Breast epithelium (tissue), 4 donors: ENCODE results near the gene ATP4B. TPM values are rescaled to one million over a fixed set of nuclear protein-coding genes. Genes with fewer than 3 reads are reported as not detected.

Experiments
- DNase-seq, 2 donors: peaks; one replicate each; pipeline ENCODE4 v3.0.0-alpha.2; 2019; ENCODE audit warnings: low spot score in 2 of 2
- H3K27ac ChIP-seq, 2 donors: fragments of 200-600 bp; sonication (generic) in 1 of 2; one replicate each; pipeline ENCODE4 v1.5.1; 2016 to 2019; ENCODE audit warnings: mild to moderate bottlenecking in 1 of 2
- H3K27me3 ChIP-seq, 2 donors: fragments of 200-600 bp; sonication (generic) in 1 of 2; one replicate each; pipeline versions ENCODE4 v1.5.1 to v1.6.0; 2017 to 2019; ENCODE audit warnings: control low read depth in 1 of 2, mild to moderate bottlenecking in 1 of 2
- H3K36me3 ChIP-seq: fragments of 200-600 bp; one replicate; pipeline ENCODE4 v1.5.1; 2019
- H3K4me1 ChIP-seq, 2 donors: fragments of 200-600 bp; sonication (generic); one replicate each; pipeline ENCODE4 v1.5.1; 2016 to 2019; ENCODE audit warnings: control low read depth in 1 of 2
- H3K4me3 ChIP-seq, 3 donors: fragments of 200-600 bp; sonication (generic); 1 replicate in 2 of 3; 2 replicates in 1 of 3; pipeline ENCODE4 v1.5.1; 2016 to 2019; ENCODE audit warnings: mild to moderate bottlenecking in 3 of 3, moderate library complexity in 2 of 3
- H3K9me3 ChIP-seq, 2 donors: fragments of 200-600 bp; sonication (generic) in 1 of 2; one replicate each; pipeline ENCODE4 v1.5.1; 2016 to 2019; ENCODE audit warnings: control low read depth in 1 of 2
- POLR2A ChIP-seq: fragments of 450-650 bp; IDR thresholded peaks from one replicate; pipeline ENCODE4 v1.6.1; 2016; ENCODE audit warnings: antibody characterized with exemption, mild to moderate bottlenecking, moderate library complexity
- POLR2AphosphoS5 ChIP-seq, 3 donors: sonication (generic); formaldehyde crosslinking; IDR thresholded peaks; one replicate each; pipeline ENCODE4 v1.6.1; 2017; ENCODE audit warnings: antibody characterized with exemption in 3 of 3
- intact Hi-C: fragments of 100-400 bp; cut with DNase I; formaldehyde crosslinking; loops from one replicate; pipeline ENCODE4 v1.15.1; 2023; ENCODE audit warnings: low total_unique reads
- total RNA-seq, 3 donors: library from RNA; depleted of rRNA; stranded (reverse); fragments of >200 nt; gene quantifications; one replicate each; pipeline ENCODE4 v1.1.0, GENCODE V29; 2016
- TF ChIP-seq, protein P1 (sequence below), 3 donors: fragments of 450-650 bp; IDR thresholded peaks; one replicate each; pipeline ENCODE4 v1.5.1; 2016 to 2017; ENCODE audit warnings: antibody characterized with exemption in 3 of 3, mild to moderate bottlenecking in 3 of 3, moderate library complexity in 3 of 3

The ATP4B gene
- total RNA-seq, 3 donors from 2014 or later, result not detected

DNA sequence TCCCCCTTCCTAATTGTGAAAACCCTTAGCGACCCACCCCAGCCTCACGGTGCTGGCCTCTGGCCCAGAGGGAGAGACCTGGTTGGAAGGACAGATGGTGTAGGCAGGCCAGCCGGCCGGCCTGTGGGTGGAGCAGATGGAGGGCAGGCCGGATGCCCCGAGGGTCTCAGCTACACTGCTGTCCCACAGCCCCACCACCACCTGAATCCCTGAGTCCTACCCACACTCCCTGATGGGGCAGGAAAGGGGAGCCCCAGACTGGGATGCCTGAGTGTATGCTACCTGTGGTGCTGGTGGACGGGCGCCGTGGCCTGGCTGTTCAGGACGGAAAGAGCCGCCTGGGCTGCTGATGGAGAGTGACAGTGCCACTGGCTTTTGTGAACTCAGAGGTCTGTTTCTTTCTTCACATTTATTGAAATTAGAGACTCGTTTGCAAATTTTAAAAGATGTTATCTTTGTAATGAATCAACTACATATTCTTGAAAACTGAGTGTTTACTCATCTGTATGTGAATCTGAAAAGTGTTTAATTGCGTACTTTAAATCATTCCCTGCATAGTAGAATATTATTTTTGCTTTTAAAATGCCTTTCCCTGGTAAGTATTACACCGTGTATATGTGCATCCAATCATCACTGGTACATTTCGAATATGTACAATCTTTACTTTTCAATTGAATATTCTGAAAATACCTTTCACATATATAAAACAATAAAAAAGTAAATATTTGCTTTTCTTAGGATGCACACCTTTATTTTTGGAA lies 37.8 kb downstream of the ATP4B start:
- no peak overlapping the region for H3K27ac ChIP-seq
- intact Hi-C loops, result no loop called here
- no peak overlapping the region for H3K4me3 ChIP-seq
- no peaks in the 10 kb centered on the region for H3K4me1 ChIP-seq
- TF ChIP-seq, protein P1, sequence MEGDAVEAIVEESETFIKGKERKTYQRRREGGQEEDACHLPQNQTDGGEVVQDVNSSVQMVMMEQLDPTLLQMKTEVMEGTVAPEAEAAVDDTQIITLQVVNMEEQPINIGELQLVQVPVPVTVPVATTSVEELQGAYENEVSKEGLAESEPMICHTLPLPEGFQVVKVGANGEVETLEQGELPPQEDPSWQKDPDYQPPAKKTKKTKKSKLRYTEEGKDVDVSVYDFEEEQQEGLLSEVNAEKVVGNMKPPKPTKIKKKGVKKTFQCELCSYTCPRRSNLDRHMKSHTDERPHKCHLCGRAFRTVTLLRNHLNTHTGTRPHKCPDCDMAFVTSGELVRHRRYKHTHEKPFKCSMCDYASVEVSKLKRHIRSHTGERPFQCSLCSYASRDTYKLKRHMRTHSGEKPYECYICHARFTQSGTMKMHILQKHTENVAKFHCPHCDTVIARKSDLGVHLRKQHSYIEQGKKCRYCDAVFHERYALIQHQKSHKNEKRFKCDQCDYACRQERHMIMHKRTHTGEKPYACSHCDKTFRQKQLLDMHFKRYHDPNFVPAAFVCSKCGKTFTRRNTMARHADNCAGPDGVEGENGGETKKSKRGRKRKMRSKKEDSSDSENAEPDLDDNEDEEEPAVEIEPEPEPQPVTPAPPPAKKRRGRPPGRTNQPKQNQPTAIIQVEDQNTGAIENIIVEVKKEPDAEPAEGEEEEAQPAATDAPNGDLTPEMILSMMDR (IDR thresholded peaks at IDR 0.05), result no peak
- TF ChIP-seq POLR2AphosphoS5 (IDR thresholded peaks at IDR 0.05), result no peak
- no peak for TF ChIP-seq POLR2A
- H3K27me3 ChIP-seq, result no peaks in the 10 kb centered on the region
- no peaks in the 10 kb centered on the region for H3K36me3 ChIP-seq
- no peaks in the 10 kb centered on the region for H3K9me3 ChIP-seq
- DNase-seq, result no peak

DNA sequence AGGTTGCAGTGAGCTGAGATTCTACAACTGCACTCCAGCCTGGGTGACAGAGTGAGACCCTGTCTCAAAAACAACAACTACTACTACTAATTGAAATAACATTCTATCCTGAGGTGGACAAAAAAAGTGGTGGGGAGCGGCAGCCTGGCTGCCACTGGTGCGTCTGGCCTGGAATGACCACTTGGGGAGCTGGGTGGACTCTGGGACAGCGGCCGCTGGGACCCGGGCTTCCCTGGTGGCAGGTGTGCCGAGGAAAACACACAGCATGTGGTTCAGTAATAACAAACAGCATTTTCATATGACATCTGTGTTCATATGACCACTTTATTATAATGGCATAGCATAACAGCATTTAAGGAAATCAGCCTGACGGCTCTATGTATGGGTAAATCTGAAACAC lies 39.5 kb downstream of the ATP4B start:
- H3K27me3 ChIP-seq, result no peaks in the 10 kb centered on the region
- no peaks in the 10 kb centered on the region for H3K4me1 ChIP-seq
- TF ChIP-seq POLR2A (no peak), POLR2AphosphoS5 (IDR thresholded peaks at IDR 0.05) (no peak)
- TF ChIP-seq, protein P1 (IDR thresholded peaks at IDR 0.05), result no peak
- DNase-seq, result no peak
- intact Hi-C loops, result no loop called here
- H3K9me3 ChIP-seq, result no peaks in the 10 kb centered on the region
- H3K36me3 ChIP-seq, result no peaks in the 10 kb centered on the region
- no peak overlapping the region for H3K4me3 ChIP-seq
- no peak overlapping the region for H3K27ac ChIP-seq

DNA sequence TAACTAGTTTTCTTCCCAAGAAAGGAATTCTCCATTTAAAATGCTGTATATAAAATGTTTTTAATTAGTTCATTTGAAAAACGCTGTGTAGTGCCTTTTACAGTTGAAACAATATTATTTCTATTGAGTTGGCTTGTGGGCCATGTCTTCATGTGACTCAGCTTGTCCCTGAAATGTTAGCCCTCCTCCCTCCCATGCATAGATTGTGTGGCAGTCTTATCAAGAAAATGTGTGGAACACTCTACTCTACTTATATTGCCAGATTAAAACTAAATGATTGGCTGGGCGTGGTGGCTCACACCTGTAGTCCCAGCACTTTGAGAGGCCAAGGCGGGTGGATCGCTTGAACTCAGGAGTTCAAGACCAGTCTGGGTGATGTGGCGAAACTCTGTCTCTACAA lies 40.0 kb downstream of the ATP4B start:
- Histone ChIP-seq H3K4me3 (no peak overlapping the region), H3K36me3 (no peaks in the 10 kb centered on the region), H3K4me1 (no peaks in the 10 kb centered on the region), H3K27me3 (no peaks in the 10 kb centered on the region), H3K27ac (no peak overlapping the region), H3K9me3 (no peaks in the 10 kb centered on the region)
- intact Hi-C loops, result no loop called here
- no peak for TF ChIP-seq POLR2AphosphoS5 (IDR thresholded peaks at IDR 0.05)
- TF ChIP-seq, protein P1 (IDR thresholded peaks at IDR 0.05), result no peak
- no peak for DNase-seq

DNA sequence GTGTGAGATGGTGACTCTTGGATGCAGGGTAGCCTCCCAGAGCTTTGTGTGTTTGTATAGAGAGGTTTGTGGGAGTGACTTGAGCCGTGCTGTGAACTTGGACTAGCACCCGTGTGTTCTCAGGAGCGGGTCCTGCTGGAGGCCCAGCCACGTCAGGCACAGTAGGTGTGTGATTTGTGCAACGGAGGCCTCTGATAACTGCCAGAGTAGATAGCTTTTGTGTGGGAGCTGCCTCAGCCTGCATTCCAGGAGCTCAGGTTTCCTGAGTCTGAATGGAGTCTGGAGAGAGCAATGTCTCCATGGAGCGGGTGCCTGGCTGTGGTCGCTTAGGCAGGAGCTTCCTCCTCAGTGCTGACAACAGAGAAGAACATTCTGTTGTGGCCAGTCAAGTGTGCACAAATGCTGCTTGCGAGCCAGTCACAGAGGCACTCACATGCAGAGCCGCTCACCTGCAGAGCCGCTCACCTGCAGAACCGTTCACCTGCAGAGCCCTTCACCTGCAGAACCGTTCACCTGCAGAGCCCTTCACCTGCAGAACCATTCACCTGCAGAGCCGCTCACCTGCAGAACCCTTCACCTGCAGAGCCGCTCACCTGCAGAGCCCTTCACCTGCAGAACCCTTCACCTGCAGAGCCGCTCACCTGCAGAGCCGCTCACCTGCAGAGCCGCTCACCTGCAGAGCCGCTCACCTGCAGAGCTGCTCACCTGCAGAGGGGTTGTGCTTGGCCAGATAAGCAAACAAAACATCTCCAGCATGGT lies 40.8 kb downstream of the ATP4B start:
- Histone ChIP-seq H3K4me1 (no peaks in the 10 kb centered on the region), H3K4me3 (no peak overlapping the region), H3K36me3 (no peaks in the 10 kb centered on the region), H3K27me3 (no peaks in the 10 kb centered on the region), H3K27ac (no peak overlapping the region), H3K9me3 (no peaks in the 10 kb centered on the region)
- intact Hi-C loops, result no loop called here
- TF ChIP-seq, protein P1 (IDR thresholded peaks at IDR 0.05), result no peak
- TF ChIP-seq POLR2A (no peak), POLR2AphosphoS5 (IDR thresholded peaks at IDR 0.05) (no peak)
- no peak for DNase-seq

DNA sequence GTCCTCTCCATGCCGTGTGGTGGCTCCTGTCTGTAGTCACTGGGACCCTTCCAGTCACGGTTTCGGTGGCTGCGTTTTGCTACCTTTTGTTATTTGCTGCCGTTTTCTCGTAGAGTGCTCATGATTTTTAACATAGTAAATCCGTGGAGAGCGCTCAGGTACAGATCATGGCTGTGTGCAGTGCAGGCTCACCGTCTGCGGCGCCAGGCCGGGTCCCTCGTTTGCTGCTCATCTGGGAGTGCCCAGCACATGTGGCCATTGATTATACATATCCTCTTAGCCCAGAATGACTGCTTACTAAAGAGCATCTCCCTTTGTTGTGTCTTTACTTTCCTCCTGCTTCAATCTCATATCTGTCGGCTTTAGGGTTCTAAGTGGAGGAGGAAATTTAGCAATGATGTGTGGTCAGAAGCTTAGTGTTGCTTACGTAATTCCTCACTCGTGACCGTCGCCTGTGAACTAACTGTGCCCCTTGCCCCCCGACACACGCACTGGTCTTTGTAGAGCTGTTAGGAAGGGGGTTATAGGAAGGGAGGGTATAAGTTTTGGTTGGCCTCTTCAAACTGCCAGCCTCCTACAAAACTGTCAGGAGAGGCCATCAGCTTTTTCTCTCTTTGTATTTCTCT lies 41.6 kb downstream of the ATP4B start:
- no peaks in the 10 kb centered on the region for H3K36me3 ChIP-seq
- no peaks in the 10 kb centered on the region for H3K27me3 ChIP-seq
- TF ChIP-seq POLR2AphosphoS5 (IDR thresholded peaks at IDR 0.05) (no peak), POLR2A (no peak)
- TF ChIP-seq, protein P1 (IDR thresholded peaks at IDR 0.05), result no peak
- H3K4me3 ChIP-seq, result no peak overlapping the region
- no peak for DNase-seq
- no peaks in the 10 kb centered on the region for H3K9me3 ChIP-seq
- intact Hi-C loops, result no loop called here
- no peak overlapping the region for H3K27ac ChIP-seq
- no peaks in the 10 kb centered on the region for H3K4me1 ChIP-seq
